A673 (cell line): ENCODE measurements around the gene TLE1. TPM values are rescaled to one million over a fixed set of nuclear protein-coding genes. Genes with fewer than 3 reads are reported as not detected.
A peak's percentile ranks its signal among the peaks of the same experiment; 100 is the strongest.

Experiments
- BruUV-seq: library from RNA; stranded (reverse); fragments of 400-500 nt; replicated peaks from 2 replicates; lab custom pipeline; 2021; lab: Mats Ljungman, UMichigan
- CTCF ChIA-PET: fragments of 300-600 bp; sonication (Branson Sonifier 250); formaldehyde crosslinking; loops from one replicate; lab custom pipeline; 2022; ENCODE audit warnings: antibody characterized with exemption; lab: Charles Lee
- POLR2A ChIA-PET: fragments of 300-600 bp; sonication (Branson Sonifier 250); formaldehyde crosslinking; loops from one replicate; lab custom pipeline; 2022; ENCODE audit warnings: antibody characterized with exemption; ENCODE audit not compliant: low non-redundant PET; lab: Charles Lee
- DNase-seq: peaks from one replicate; pipeline ENCODE4 v3.0.0-alpha.2; 2015; ENCODE audit warnings: low spot score
- H3K27ac ChIP-seq: fragments of 200-600 bp; sonication (generic); 2 replicates; pipeline ENCODE4 v1.5.1; 2016; ENCODE audit warnings: mixed run types, low read depth, mild to moderate bottlenecking, mixed read lengths, antibody characterized with exemption, low read length; ENCODE audit not compliant: poor library complexity, severe bottlenecking
- H3K27me3 ChIP-seq: fragments of 200-600 bp; sonication (generic); replicated peaks from 2 replicates; pipeline ENCODE4 v1.6.1; 2017; ENCODE audit warnings: mixed run types, low read depth, mild to moderate bottlenecking, mixed read lengths, antibody characterized with exemption, low read length; ENCODE audit not compliant: insufficient read depth, poor library complexity
- H3K36me3 ChIP-seq: fragments of 200-600 bp; sonication (generic); 2 replicates; pipeline ENCODE4 v1.6.1; 2016; ENCODE audit warnings: mixed run types, mild to moderate bottlenecking, mixed read lengths, antibody characterized with exemption, low read length; ENCODE audit not compliant: insufficient read depth, poor library complexity, severe bottlenecking
- H3K4me1 ChIP-seq: fragments of 200-600 bp; sonication (generic); 2 replicates; pipeline ENCODE4 v1.6.1; 2017; ENCODE audit warnings: mixed run types, mild to moderate bottlenecking, mixed read lengths, antibody characterized with exemption, low read length; ENCODE audit not compliant: insufficient read depth, poor library complexity, severe bottlenecking
- H3K4me3 ChIP-seq: fragments of 200-600 bp; sonication (generic); 2 replicates; pipeline ENCODE4 v1.5.1; 2016; ENCODE audit warnings: low read depth, mixed run types, mild to moderate bottlenecking, mixed read lengths, low read length; ENCODE audit not compliant: poor library complexity, severe bottlenecking
- H3K9me3 ChIP-seq: fragments of 200-600 bp; sonication (generic); 2 replicates; pipeline ENCODE4 v1.6.1; 2016; ENCODE audit warnings: mixed run types, low read depth, mild to moderate bottlenecking, mixed read lengths, antibody characterized with exemption, low read length; ENCODE audit not compliant: poor library complexity, severe bottlenecking
- EZH2 ChIP-seq: fragments of 200-600 bp; sonication (generic); IDR thresholded peaks from 2 replicates; pipeline ENCODE4 v1.6.1; 2017; ENCODE audit warnings: borderline replicate concordance, low read depth, mild to moderate bottlenecking, mixed read lengths, antibody characterized with exemption, low read length; ENCODE audit not compliant: poor library complexity, severe bottlenecking
- intact Hi-C: fragments of 100-400 bp; cut with micrococcal nuclease; formaldehyde crosslinking; loops from one replicate; pipeline ENCODE4 v1.10.0; 2022; ENCODE audit not compliant: unreplicated experiment
- total RNA-seq: library from RNA; stranded (reverse); gene quantifications from 2 replicates; pipeline ENCODE4 v1.2.3, GENCODE V29; 2021
- TF ChIP-seq, protein P1 (sequence below): fragments of 300-800, 200-600 bp; sonication (generic); conservative IDR thresholded peaks from 2 replicates; pipeline ENCODE4 v1.5.1; 2017; ENCODE audit warnings: low read depth, mild to moderate bottlenecking, antibody characterized with exemption, low read length, moderate library complexity, mixed read lengths

TLE1 gene
- total RNA-seq, 1 experiment from 2014 or later, result 2.2 TPM

DNA sequence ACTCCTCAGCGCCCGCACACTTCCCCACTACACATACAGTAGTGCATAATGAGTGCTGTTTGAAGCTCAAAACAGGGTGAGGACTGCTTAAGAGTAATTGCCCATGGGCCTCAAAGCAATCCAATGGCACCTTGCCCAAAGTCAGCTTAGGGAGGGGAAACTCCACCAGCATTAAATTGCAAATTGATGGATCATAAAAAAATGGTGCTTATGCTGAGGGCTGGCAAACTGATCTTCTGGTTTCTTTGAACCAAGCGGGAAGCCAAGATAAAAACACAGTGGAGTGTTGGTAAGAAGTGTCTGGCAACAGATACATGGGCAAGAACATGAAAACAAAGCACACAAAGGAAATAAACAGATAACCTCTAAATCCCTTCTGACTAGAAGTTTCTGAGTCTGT lies 28.0 kb downstream of the TLE1 start:
- Histone ChIP-seq H3K4me3 (no peak overlapping the region), H3K9me3 (no peaks in the 10 kb centered on the region), H3K27me3 (no peaks in the 10 kb centered on the region), H3K27ac (no peak overlapping the region), H3K4me1 (peaks cover 14% of the 10 kb centered on the region), H3K36me3 (no peaks in the 10 kb centered on the region)
- peak; percentile 47 for DNase-seq
- POLR2A ChIA-PET, result no interaction called here
- BruUV-seq, result no TSS peak
- TF ChIP-seq, protein P1, sequence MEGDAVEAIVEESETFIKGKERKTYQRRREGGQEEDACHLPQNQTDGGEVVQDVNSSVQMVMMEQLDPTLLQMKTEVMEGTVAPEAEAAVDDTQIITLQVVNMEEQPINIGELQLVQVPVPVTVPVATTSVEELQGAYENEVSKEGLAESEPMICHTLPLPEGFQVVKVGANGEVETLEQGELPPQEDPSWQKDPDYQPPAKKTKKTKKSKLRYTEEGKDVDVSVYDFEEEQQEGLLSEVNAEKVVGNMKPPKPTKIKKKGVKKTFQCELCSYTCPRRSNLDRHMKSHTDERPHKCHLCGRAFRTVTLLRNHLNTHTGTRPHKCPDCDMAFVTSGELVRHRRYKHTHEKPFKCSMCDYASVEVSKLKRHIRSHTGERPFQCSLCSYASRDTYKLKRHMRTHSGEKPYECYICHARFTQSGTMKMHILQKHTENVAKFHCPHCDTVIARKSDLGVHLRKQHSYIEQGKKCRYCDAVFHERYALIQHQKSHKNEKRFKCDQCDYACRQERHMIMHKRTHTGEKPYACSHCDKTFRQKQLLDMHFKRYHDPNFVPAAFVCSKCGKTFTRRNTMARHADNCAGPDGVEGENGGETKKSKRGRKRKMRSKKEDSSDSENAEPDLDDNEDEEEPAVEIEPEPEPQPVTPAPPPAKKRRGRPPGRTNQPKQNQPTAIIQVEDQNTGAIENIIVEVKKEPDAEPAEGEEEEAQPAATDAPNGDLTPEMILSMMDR, result no peak
- no peak for TF ChIP-seq EZH2
- intact Hi-C loops, result no loop called here
- CTCF ChIA-PET, result no interaction called here

DNA sequence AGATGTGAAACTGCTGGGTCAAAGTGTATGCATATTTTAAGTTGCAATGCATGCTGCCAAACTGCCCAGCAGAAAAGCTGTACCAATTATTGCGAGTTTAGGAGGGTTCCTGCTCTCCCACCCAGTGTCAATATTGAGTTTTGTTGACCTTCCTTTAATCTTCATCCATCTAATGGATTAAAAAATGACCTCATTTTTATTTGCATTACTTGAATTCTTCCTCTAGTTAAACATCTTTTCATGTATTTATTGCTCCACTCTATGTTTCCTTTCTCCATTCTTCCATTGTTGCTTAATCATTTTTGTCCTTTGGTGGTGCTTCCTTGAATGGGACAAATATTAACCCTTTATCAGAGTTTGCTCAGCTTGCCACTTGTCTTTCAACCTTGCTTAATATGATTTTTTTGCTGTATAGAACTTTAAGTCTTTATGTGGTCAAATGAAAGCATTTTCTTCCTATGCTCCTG lies 32.4 kb downstream of the TLE1 start:
- BruUV-seq, result no TSS peak
- Histone ChIP-seq H3K27ac (no peak overlapping the region), H3K4me3 (no peak overlapping the region), H3K9me3 (no peaks in the 10 kb centered on the region), H3K27me3 (no peaks in the 10 kb centered on the region), H3K36me3 (no peaks in the 10 kb centered on the region), H3K4me1 (peaks cover 8% of the 10 kb centered on the region)
- intact Hi-C loops, result no loop called here
- TF ChIP-seq EZH2, result no peak
- TF ChIP-seq, protein P1, result no peak
- CTCF ChIA-PET, result no interaction called here
- DNase-seq, result no peak
- POLR2A ChIA-PET, result no interaction called here

DNA sequence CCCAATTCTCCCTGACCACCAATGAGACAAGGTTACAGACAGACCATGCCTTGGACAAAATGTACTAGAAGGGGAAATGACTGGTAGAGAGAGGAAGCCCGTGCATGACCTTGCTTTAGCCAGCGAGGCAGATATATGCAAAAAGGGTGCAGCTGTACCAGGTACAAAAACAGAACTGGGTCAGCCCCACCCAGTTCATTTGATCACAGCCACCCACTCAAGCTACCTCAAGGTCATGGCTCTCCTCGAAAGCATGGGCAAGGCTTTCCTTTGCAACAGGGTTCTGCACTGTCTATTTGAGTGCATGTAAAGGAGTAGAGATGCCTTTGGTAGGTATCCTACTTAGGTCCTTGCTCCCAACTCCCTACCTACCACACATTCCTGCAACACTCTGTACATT lies 33.3 kb downstream of the TLE1 start:
- no peak for DNase-seq
- Histone ChIP-seq H3K27ac (no peak overlapping the region), H3K4me3 (no peak overlapping the region), H3K27me3 (no peaks in the 10 kb centered on the region), H3K36me3 (no peaks in the 10 kb centered on the region), H3K9me3 (no peaks in the 10 kb centered on the region), H3K4me1 (no peaks in the 10 kb centered on the region)
- no peak for TF ChIP-seq EZH2
- TF ChIP-seq, protein P1, result no peak
- no TSS peak for BruUV-seq
- POLR2A ChIA-PET, result no interaction called here
- CTCF ChIA-PET, result no interaction called here
- intact Hi-C loops, result no loop called here
